MM.1S (cell line): ENCODE results near the gene PASD1.

Source experiments
- DNase-seq: peaks from one replicate; pipeline ENCODE4 v3.0.0-alpha.2; 2015
- H2AFZ ChIP-seq: fragments of 300-600 bp; sonication (generic); 2 replicates; pipeline ENCODE4 v1.6.0; 2016; ENCODE audit warnings: antibody characterized with exemption, low read length
- H3F3A ChIP-seq: fragments of 300-600 bp; sonication (generic); 2 replicates; pipeline ENCODE4 v1.6.1; 2016; ENCODE audit warnings: mild to moderate bottlenecking, antibody characterized with exemption, low read length, moderate library complexity, mixed read lengths; ENCODE audit not compliant: insufficient read depth
- H3K27ac ChIP-seq: fragments of 300-600 bp; sonication (generic); 2 replicates; pipeline ENCODE4 v1.5.1; 2016; ENCODE audit warnings: mild to moderate bottlenecking, low read length
- H3K27me3 ChIP-seq: fragments of 300-600 bp; sonication (generic); replicated peaks from 2 replicates; pipeline ENCODE4 v1.6.0; 2016; ENCODE audit warnings: low read length; ENCODE audit not compliant: insufficient read depth
- H3K36me3 ChIP-seq: fragments of 300-600 bp; sonication (generic); replicated peaks from 2 replicates; pipeline ENCODE4 v1.6.1; 2016; ENCODE audit warnings: mild to moderate bottlenecking, low read length, mixed read lengths; ENCODE audit not compliant: insufficient read depth
- H3K4me1 ChIP-seq: fragments of 300-600 bp; sonication (generic); 2 replicates; pipeline ENCODE4 v1.6.1; 2016; ENCODE audit warnings: low read length, mixed read lengths
- H3K4me2 ChIP-seq: fragments of 300-600 bp; sonication (generic); 2 replicates; pipeline ENCODE4 v1.6.0; 2016; ENCODE audit warnings: low read depth, low read length
- H3K4me3 ChIP-seq: fragments of 300-600 bp; sonication (generic); 2 replicates; pipeline ENCODE4 v1.5.1; 2016; ENCODE audit warnings: low read length, mixed read lengths
- H3K79me2 ChIP-seq: fragments of 300-600 bp; sonication (generic); 2 replicates; pipeline ENCODE4 v1.6.1; 2016; ENCODE audit warnings: mixed run types, low read length, mixed read lengths
- H3K9ac ChIP-seq: fragments of 300-600 bp; sonication (generic); 2 replicates; pipeline ENCODE4 v1.6.1; 2016; ENCODE audit warnings: low read length, mixed read lengths
- H3K9me2 ChIP-seq: fragments of 300-600 bp; sonication (generic); replicated peaks from 2 replicates; pipeline ENCODE4 v1.6.1; 2016; ENCODE audit warnings: mild to moderate bottlenecking, low read length, mixed read lengths; ENCODE audit not compliant: insufficient read depth
- H3K9me3 ChIP-seq: fragments of 300-600 bp; sonication (generic); replicated peaks from 2 replicates; pipeline ENCODE4 v1.6.1; 2016; ENCODE audit warnings: mild to moderate bottlenecking, low read length, mixed read lengths; ENCODE audit not compliant: insufficient read depth
- H4K20me1 ChIP-seq: fragments of 300-600 bp; sonication (generic); 2 replicates; pipeline ENCODE4 v1.6.1; 2016; ENCODE audit warnings: mild to moderate bottlenecking, low read length, moderate library complexity, mixed read lengths; ENCODE audit not compliant: insufficient read depth
- EZH2 ChIP-seq: fragments of 300-600 bp; sonication (generic); optimal IDR thresholded peaks from 2 replicates; pipeline ENCODE3; 2017; ENCODE audit warnings: low read depth, mild to moderate bottlenecking, antibody characterized with exemption, low read length, mixed read lengths
- EZH2phosphoT487 ChIP-seq: fragments of 300-600 bp; sonication (generic); IDR thresholded peaks from 2 replicates; pipeline ENCODE4 v1.6.1; 2018; ENCODE audit warnings: antibody characterized with exemption, low read length
- TF ChIP-seq, protein P1 (sequence below): fragments of 300-600 bp; sonication (generic); IDR thresholded peaks from 2 replicates; pipeline ENCODE4 v1.5.1; 2016; ENCODE audit warnings: antibody characterized with exemption, low read length, mixed read lengths

Gene PASD1

GRCh38 chrX:151609222-151609621 lies 45.7 kb downstream of the PASD1 start:
- DNase-seq, result no peak
- H2AFZ ChIP-seq, result no peak overlapping the region
- no peaks in the 10 kb centered on the region for H3K36me3 ChIP-seq
- H3K9ac ChIP-seq, result no peak overlapping the region
- H3K9me3 ChIP-seq, result no peaks in the 10 kb centered on the region
- H4K20me1 ChIP-seq, result no peaks in the 10 kb centered on the region
- H3K79me2 ChIP-seq, result no peaks in the 10 kb centered on the region
- H3F3A ChIP-seq, result no peaks in the 10 kb centered on the region
- TF ChIP-seq, protein P1, sequence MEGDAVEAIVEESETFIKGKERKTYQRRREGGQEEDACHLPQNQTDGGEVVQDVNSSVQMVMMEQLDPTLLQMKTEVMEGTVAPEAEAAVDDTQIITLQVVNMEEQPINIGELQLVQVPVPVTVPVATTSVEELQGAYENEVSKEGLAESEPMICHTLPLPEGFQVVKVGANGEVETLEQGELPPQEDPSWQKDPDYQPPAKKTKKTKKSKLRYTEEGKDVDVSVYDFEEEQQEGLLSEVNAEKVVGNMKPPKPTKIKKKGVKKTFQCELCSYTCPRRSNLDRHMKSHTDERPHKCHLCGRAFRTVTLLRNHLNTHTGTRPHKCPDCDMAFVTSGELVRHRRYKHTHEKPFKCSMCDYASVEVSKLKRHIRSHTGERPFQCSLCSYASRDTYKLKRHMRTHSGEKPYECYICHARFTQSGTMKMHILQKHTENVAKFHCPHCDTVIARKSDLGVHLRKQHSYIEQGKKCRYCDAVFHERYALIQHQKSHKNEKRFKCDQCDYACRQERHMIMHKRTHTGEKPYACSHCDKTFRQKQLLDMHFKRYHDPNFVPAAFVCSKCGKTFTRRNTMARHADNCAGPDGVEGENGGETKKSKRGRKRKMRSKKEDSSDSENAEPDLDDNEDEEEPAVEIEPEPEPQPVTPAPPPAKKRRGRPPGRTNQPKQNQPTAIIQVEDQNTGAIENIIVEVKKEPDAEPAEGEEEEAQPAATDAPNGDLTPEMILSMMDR, result no peak
- TF ChIP-seq EZH2phosphoT487, result no peak
- TF ChIP-seq EZH2, result no peak
- H3K4me2 ChIP-seq, result no peak overlapping the region
- H3K9me2 ChIP-seq, result no peaks in the 10 kb centered on the region
- no peak overlapping the region for H3K4me3 ChIP-seq
- no peaks in the 10 kb centered on the region for H3K4me1 ChIP-seq
- H3K27ac ChIP-seq, result no peak overlapping the region
- H3K27me3 ChIP-seq, result no peaks in the 10 kb centered on the region

DNA sequence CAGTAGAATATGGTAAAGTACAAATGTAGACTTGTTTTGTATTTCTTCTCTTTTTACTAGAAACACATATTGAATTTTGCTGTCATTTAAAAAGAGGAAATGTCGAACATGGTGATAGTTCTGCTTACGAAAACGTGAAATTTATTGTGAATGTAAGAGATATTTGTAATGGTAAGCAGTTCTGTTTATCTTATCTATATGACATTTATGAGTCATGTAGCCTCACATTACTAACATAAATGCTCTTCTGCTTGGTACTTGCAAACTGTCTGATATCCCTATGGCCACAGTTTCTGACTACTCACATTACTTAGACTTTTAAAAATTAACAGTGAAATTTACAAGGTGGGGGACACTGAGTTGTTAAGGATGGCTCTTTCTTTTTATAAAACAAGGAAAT lies 57.9 kb downstream of the PASD1 start:
- H3K9me2 ChIP-seq, result no peaks in the 10 kb centered on the region
- H3K4me3 ChIP-seq, result no peak overlapping the region
- H4K20me1 ChIP-seq, result no peaks in the 10 kb centered on the region
- H3K9me3 ChIP-seq, result no peaks in the 10 kb centered on the region
- H3K36me3 ChIP-seq, result no peaks in the 10 kb centered on the region
- H3F3A ChIP-seq, result no peaks in the 10 kb centered on the region
- no peaks in the 10 kb centered on the region for H3K4me1 ChIP-seq
- no peak overlapping the region for H2AFZ ChIP-seq
- H3K4me2 ChIP-seq, result no peak overlapping the region
- H3K27ac ChIP-seq, result no peak overlapping the region
- TF ChIP-seq EZH2 (no peak), EZH2phosphoT487 (no peak)
- TF ChIP-seq, protein P1, result no peak
- H3K79me2 ChIP-seq, result no peaks in the 10 kb centered on the region
- DNase-seq, result no peak
- no peaks in the 10 kb centered on the region for H3K27me3 ChIP-seq
- H3K9ac ChIP-seq, result no peak overlapping the region

GRCh38 chrX:151624677-151625076 lies 61.2 kb downstream of the PASD1 start:
- no peaks in the 10 kb centered on the region for H3K36me3 ChIP-seq
- no peak overlapping the region for H3K4me2 ChIP-seq
- H3K9ac ChIP-seq, result no peak overlapping the region
- no peaks in the 10 kb centered on the region for H3K9me3 ChIP-seq
- TF ChIP-seq EZH2 (no peak), EZH2phosphoT487 (no peak)
- TF ChIP-seq, protein P1, result no peak
- no peaks in the 10 kb centered on the region for H3K4me1 ChIP-seq
- no peaks in the 10 kb centered on the region for H4K20me1 ChIP-seq
- H3K79me2 ChIP-seq, result no peaks in the 10 kb centered on the region
- H3K4me3 ChIP-seq, result no peak overlapping the region
- H3F3A ChIP-seq, result no peaks in the 10 kb centered on the region
- no peak for DNase-seq
- no peak overlapping the region for H2AFZ ChIP-seq
- H3K9me2 ChIP-seq, result no peaks in the 10 kb centered on the region
- no peaks in the 10 kb centered on the region for H3K27me3 ChIP-seq
- no peak overlapping the region for H3K27ac ChIP-seq

DNA sequence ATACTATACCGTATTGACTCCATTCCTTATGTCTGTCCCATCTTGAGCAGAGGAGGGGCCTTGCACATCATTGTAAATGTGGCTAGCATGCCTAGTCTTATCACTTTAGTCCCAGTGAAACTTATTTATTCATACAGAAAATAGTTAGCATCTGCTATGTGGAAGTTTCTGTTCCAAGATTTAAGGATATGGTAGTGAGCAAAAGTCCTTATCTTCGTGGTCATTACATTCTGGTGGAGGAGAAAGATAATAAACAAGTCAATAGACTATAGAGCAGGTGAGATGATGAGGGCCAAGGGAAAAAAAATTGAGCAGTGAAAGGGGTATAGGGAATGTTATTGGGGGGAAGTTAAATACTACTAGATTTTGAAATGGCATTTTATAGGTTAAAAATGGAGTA lies 68.3 kb downstream of the PASD1 start:
- Histone ChIP-seq H3F3A (no peaks in the 10 kb centered on the region), H3K4me3 (no peak overlapping the region), H3K27ac (no peak overlapping the region), H3K4me1 (no peaks in the 10 kb centered on the region), H3K4me2 (no peak overlapping the region), H3K27me3 (no peaks in the 10 kb centered on the region), H3K36me3 (no peaks in the 10 kb centered on the region), H3K9me2 (no peaks in the 10 kb centered on the region), H3K79me2 (no peaks in the 10 kb centered on the region), H3K9me3 (no peaks in the 10 kb centered on the region), H3K9ac (no peak overlapping the region), H4K20me1 (no peaks in the 10 kb centered on the region), H2AFZ (no peak overlapping the region)
- TF ChIP-seq, protein P1, result no peak
- no peak for TF ChIP-seq EZH2
- no peak for TF ChIP-seq EZH2phosphoT487
- no peak for DNase-seq
